ENCODE measurements around the gene CSMD2. TPM values are rescaled to one million over a fixed set of nuclear protein-coding genes. Genes with fewer than 3 reads are reported as not detected.

CSMD2 gene
- total and polyA plus RNA-seq, 2 of the 8 experiments (the other 6 are each of a cell fraction or from before 2014, with no cell fraction given) = 7.0 to 14.7 TPM

DNA sequence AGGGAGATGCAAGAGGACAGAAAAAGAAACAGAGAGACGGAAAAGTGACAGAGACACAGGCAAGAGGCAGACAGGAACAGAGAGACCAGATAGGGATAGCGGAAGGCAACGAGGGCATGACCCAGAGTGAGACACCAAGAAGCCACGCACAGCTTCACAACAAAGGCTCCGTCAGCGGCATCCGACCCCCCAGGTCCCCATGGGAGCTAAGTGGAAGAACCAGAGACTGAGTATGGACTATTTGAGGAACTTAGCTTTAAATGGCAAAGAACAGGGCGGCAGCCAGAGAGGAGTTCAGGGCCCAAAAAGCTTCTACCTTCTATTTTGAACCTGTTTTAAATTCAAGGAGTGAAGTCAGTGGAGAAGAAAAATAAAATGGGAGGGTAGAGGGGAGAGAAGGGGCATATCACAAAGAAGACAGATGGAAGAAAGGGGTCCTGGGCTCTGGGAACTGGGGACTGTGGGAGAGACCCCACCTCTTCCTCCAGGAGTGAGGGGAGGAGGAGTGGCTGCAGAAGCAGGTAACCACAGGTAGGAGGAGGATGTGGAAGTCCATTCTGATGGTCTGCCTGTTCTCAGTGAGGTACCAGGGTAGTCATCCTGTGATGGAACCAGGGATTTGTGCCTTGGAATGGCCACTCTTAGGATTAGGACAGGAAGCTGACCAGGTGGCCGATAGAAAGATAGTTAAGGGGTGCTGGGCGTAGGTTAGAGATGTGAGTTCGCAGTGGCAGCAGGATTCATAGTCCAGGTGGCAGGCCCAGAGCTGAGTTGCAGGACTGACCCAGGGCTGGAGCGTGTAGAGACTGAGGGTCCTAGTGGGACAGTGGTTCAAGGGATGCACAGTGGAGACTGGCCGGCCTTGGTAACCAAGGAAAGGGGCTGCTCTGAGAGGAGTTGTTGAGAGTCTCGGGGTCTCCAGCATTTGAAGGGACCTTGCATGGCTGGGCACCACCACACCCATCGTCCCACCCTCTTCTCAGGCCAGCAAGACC, 37.7 kb downstream of the CSMD2 start (continued):
- TF ChIP-seq, protein P1, sequence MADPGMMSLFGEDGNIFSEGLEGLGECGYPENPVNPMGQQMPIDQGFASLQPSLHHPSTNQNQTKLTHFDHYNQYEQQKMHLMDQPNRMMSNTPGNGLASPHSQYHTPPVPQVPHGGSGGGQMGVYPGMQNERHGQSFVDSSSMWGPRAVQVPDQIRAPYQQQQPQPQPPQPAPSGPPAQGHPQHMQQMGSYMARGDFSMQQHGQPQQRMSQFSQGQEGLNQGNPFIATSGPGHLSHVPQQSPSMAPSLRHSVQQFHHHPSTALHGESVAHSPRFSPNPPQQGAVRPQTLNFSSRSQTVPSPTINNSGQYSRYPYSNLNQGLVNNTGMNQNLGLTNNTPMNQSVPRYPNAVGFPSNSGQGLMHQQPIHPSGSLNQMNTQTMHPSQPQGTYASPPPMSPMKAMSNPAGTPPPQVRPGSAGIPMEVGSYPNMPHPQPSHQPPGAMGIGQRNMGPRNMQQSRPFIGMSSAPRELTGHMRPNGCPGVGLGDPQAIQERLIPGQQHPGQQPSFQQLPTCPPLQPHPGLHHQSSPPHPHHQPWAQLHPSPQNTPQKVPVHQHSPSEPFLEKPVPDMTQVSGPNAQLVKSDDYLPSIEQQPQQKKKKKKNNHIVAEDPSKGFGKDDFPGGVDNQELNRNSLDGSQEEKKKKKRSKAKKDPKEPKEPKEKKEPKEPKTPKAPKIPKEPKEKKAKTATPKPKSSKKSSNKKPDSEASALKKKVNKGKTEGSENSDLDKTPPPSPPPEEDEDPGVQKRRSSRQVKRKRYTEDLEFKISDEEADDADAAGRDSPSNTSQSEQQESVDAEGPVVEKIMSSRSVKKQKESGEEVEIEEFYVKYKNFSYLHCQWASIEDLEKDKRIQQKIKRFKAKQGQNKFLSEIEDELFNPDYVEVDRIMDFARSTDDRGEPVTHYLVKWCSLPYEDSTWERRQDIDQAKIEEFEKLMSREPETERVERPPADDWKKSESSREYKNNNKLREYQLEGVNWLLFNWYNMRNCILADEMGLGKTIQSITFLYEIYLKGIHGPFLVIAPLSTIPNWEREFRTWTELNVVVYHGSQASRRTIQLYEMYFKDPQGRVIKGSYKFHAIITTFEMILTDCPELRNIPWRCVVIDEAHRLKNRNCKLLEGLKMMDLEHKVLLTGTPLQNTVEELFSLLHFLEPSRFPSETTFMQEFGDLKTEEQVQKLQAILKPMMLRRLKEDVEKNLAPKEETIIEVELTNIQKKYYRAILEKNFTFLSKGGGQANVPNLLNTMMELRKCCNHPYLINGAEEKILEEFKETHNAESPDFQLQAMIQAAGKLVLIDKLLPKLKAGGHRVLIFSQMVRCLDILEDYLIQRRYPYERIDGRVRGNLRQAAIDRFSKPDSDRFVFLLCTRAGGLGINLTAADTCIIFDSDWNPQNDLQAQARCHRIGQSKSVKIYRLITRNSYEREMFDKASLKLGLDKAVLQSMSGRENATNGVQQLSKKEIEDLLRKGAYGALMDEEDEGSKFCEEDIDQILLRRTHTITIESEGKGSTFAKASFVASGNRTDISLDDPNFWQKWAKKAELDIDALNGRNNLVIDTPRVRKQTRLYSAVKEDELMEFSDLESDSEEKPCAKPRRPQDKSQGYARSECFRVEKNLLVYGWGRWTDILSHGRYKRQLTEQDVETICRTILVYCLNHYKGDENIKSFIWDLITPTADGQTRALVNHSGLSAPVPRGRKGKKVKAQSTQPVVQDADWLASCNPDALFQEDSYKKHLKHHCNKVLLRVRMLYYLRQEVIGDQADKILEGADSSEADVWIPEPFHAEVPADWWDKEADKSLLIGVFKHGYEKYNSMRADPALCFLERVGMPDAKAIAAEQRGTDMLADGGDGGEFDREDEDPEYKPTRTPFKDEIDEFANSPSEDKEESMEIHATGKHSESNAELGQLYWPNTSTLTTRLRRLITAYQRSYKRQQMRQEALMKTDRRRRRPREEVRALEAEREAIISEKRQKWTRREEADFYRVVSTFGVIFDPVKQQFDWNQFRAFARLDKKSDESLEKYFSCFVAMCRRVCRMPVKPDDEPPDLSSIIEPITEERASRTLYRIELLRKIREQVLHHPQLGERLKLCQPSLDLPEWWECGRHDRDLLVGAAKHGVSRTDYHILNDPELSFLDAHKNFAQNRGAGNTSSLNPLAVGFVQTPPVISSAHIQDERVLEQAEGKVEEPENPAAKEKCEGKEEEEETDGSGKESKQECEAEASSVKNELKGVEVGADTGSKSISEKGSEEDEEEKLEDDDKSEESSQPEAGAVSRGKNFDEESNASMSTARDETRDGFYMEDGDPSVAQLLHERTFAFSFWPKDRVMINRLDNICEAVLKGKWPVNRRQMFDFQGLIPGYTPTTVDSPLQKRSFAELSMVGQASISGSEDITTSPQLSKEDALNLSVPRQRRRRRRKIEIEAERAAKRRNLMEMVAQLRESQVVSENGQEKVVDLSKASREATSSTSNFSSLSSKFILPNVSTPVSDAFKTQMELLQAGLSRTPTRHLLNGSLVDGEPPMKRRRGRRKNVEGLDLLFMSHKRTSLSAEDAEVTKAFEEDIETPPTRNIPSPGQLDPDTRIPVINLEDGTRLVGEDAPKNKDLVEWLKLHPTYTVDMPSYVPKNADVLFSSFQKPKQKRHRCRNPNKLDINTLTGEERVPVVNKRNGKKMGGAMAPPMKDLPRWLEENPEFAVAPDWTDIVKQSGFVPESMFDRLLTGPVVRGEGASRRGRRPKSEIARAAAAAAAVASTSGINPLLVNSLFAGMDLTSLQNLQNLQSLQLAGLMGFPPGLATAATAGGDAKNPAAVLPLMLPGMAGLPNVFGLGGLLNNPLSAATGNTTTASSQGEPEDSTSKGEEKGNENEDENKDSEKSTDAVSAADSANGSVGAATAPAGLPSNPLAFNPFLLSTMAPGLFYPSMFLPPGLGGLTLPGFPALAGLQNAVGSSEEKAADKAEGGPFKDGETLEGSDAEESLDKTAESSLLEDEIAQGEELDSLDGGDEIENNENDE (IDR thresholded peaks at IDR 0.05; ENCODE audit: insufficient replicate concordance, low read length) = no peak
- TF ChIP-seq TAF7 (optimal IDR thresholded peaks at IDR 0.05; ENCODE audit: borderline replicate concordance, low read depth, low read length) (no peak), EP300 (IDR thresholded peaks at IDR 0.05; ENCODE audit: borderline replicate concordance in 1 of 2, low read depth in 2 of 2, low read length in 2 of 2) (no peak), SUZ12 (IDR thresholded peaks at IDR 0.05; ENCODE audit: low read length) (no peak), BACH1 (IDR thresholded peaks at IDR 0.05; ENCODE audit: low read length) (no peak), TCF12 (IDR thresholded peaks at IDR 0.05; ENCODE audit: low read depth, low read length) (no peak), GTF2F1 (IDR thresholded peaks at IDR 0.05; ENCODE audit: borderline replicate concordance, low read depth, low read length) (no peak)
- TF ChIP-seq, protein P2, sequence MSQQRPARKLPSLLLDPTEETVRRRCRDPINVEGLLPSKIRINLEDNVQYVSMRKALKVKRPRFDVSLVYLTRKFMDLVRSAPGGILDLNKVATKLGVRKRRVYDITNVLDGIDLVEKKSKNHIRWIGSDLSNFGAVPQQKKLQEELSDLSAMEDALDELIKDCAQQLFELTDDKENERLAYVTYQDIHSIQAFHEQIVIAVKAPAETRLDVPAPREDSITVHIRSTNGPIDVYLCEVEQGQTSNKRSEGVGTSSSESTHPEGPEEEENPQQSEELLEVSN (IDR thresholded peaks at IDR 0.05) = no peak
